Thyroid gland (tissue), 4 donors: ENCODE data around the gene NEBL. TPM values are rescaled to one million over a fixed set of nuclear protein-coding genes. Genes with fewer than 3 reads are reported as not detected.

Experiments used
- DNase-seq, 2 donors: peaks; one replicate each; pipeline ENCODE4 v3.0.0-alpha.2; 2019
- H3K27ac ChIP-seq, 3 donors: fragments of 200-600 bp; sonication (generic); 1 replicate in 2 of 3; 2 replicates in 1 of 3; pipeline ENCODE4 v1.5.1; 2016 to 2019; ENCODE audit warnings: mild to moderate bottlenecking in 1 of 3, moderate library complexity in 1 of 3
- H3K27me3 ChIP-seq: fragments of 200-600 bp; sonication (generic); one replicate; pipeline ENCODE4 v1.5.1; 2019
- H3K36me3 ChIP-seq, 2 donors: fragments of 200-600 bp; sonication (generic); one replicate each; pipeline ENCODE4 v1.5.1; 2016 to 2019
- H3K4me1 ChIP-seq, 2 donors: fragments of 200-600 bp; sonication (generic); one replicate each; pipeline ENCODE4 v1.5.1; 2017 to 2019
- H3K4me3 ChIP-seq, 3 donors: fragments of 200-600 bp; sonication (generic); replicated peaks in 1 of 3; 1 replicate in 2 of 3; 2 replicates in 1 of 3; pipeline ENCODE4 v1.5.1; 2016; ENCODE audit warnings: mild to moderate bottlenecking in 1 of 3
- H3K9me3 ChIP-seq: fragments of 200-600 bp; sonication (generic); one replicate; pipeline ENCODE4 v1.5.1; 2017
- CTCF ChIP-seq, 6 experiments: fragments of 200-600 bp in 3 of 6; fragments of 450-650 bp in 3 of 6; sonication (generic) in 3 of 6; IDR thresholded peaks; one replicate each; pipeline ENCODE4 v1.5.1; 2016 to 2019; ENCODE audit warnings: antibody characterized with exemption in 6 of 6, mild to moderate bottlenecking in 2 of 6, inconsistent platforms in 1 of 6, moderate library complexity in 1 of 6
- POLR2A ChIP-seq, 2 donors: fragments of 450-650 bp; IDR thresholded peaks; one replicate each; pipeline ENCODE4 v1.6.1; 2017; ENCODE audit warnings: antibody characterized with exemption in 2 of 2, mild to moderate bottlenecking in 2 of 2, moderate library complexity in 1 of 2
- WGBS, 2 donors: methylation state at CpG; one replicate each; pipeline ENCODE4 v1.1.5; 2017; 5-methylcytosine and 5-hydroxymethylcytosine counted together
- intact Hi-C: fragments of 100-400 bp; cut with DNase I; formaldehyde crosslinking; loops from one replicate; pipeline ENCODE4 v1.15.1; 2023
- total RNA-seq, 4 donors: library from RNA; depleted of rRNA; stranded (reverse); fragments of >200 nt; gene quantifications; one replicate each; pipeline ENCODE4 v1.2.3, GENCODE V29; 2016

Gene NEBL
- total RNA-seq, 4 donors from 2014 or later: 163 to 269 (median 214) TPM

GRCh38 chr10:20892011-20892585, 5.0 kb downstream of the NEBL start:
- no peaks in the 10 kb centered on the region for H3K4me1 ChIP-seq
- no peak for DNase-seq
- no peaks in the 10 kb centered on the region for H3K27me3 ChIP-seq
- H3K4me3 ChIP-seq: no peak overlapping the region
- TF ChIP-seq CTCF (IDR thresholded peaks at IDR 0.05): no peak
- TF ChIP-seq POLR2A (IDR thresholded peaks at IDR 0.05): no peak
- no peak overlapping the region for H3K27ac ChIP-seq
- 76 to 81% methylated on average over 4 of the region's 4 CpGs for WGBS, 2 donors
- peaks cover 0 to 4% of the 10 kb centered on the region in 2 donors for H3K36me3 ChIP-seq
- intact Hi-C loops: no loop called here
- no peaks in the 10 kb centered on the region for H3K9me3 ChIP-seq

GRCh38 chr10:20891338-20891714, 5.8 kb downstream of the NEBL start:
- H3K4me3 ChIP-seq: no peak overlapping the region
- intact Hi-C loops: no loop called here

GRCh38 chr10:20890491-20891337, 6.4 kb downstream of the NEBL start:
- intact Hi-C loops: no loop called here
- 73 to 75% methylated on average over 6 of the region's 6 CpGs for WGBS, 2 donors

More at GRCh38 chr10:20891338-20891714, 5.8 kb downstream of the NEBL start:
- DNase-seq: no peak
- Histone ChIP-seq H3K4me1 (no peaks in the 10 kb centered on the region), H3K27ac (no peak overlapping the region), H3K27me3 (no peaks in the 10 kb centered on the region), H3K36me3 (peaks cover 0 to 4% of the 10 kb centered on the region in 2 donors), H3K9me3 (no peaks in the 10 kb centered on the region)
- no peak for TF ChIP-seq POLR2A (IDR thresholded peaks at IDR 0.05)
- no peak for TF ChIP-seq CTCF (IDR thresholded peaks at IDR 0.05)
- 67 to 76% methylated on average over 2 of the region's 2 CpGs for WGBS, 2 donors

GRCh38 chr10:20890009-20890408, 7.1 kb downstream of the NEBL start:
- TF ChIP-seq POLR2A (IDR thresholded peaks at IDR 0.05) (no peak), CTCF (IDR thresholded peaks at IDR 0.05) (no peak)
- Histone ChIP-seq H3K9me3 (no peaks in the 10 kb centered on the region), H3K36me3 (peaks cover 0 to 4% of the 10 kb centered on the region in 2 donors), H3K27me3 (no peaks in the 10 kb centered on the region), H3K27ac (no peak overlapping the region), H3K4me1 (peaks cover 4 to 7% of the 10 kb centered on the region in 2 donors), H3K4me3 (no peak overlapping the region)
- intact Hi-C loops: no loop called here
- WGBS, 2 donors: 74 to 75% methylated on average over 6 of the region's 6 CpGs
- DNase-seq: no peak

More at GRCh38 chr10:20890491-20891337, 6.4 kb downstream of the NEBL start:
- TF ChIP-seq CTCF (IDR thresholded peaks at IDR 0.05): no peak
- no peak for TF ChIP-seq POLR2A (IDR thresholded peaks at IDR 0.05)
- no peaks in the 10 kb centered on the region for H3K27me3 ChIP-seq
- peaks cover 0 to 4% of the 10 kb centered on the region in 2 donors for H3K36me3 ChIP-seq
- H3K4me3 ChIP-seq: no peak overlapping the region
- H3K27ac ChIP-seq: no peak overlapping the region
- H3K9me3 ChIP-seq: no peaks in the 10 kb centered on the region
- peaks cover 3 to 5% of the 10 kb centered on the region in 2 donors for H3K4me1 ChIP-seq
- no peak for DNase-seq
